Subcutaneous adipose tissue (tissue), 4 donors: ENCODE measurements around the gene SPINT1. TPM values are rescaled to one million over a fixed set of nuclear protein-coding genes. Genes with fewer than 3 reads are reported as not detected.

Experiments used
- CTCF ChIP-seq: fragments of 450-650 bp; IDR thresholded peaks from one replicate; pipeline ENCODE4 v1.5.1; 2016; ENCODE audit warnings: low read depth, mild to moderate bottlenecking, control low read depth, antibody characterized with exemption, moderate library complexity
- total RNA-seq, 4 donors: library from RNA; depleted of rRNA; stranded (reverse); fragments of >200 nt; gene quantifications; one replicate each; pipeline ENCODE4 v1.1.0, GENCODE V29; 2016

The SPINT1 gene
- total RNA-seq, 4 donors from 2014 or later = 2.3 to 13.1 (median 4.0) TPM; not detected in 1

GRCh38 chr15:40889112-40889511 lies 45.3 kb downstream of the SPINT1 start:
- no peak for TF ChIP-seq CTCF

GRCh38 chr15:40891138-40891537 lies 47.3 kb downstream of the SPINT1 start:
- TF ChIP-seq CTCF = no peak

GRCh38 chr15:40891810-40892446 lies 48.1 kb downstream of the SPINT1 start:
- no peak for TF ChIP-seq CTCF

- TF ChIP-seq CTCF = no peak
Measured at GRCh38 chr15:40892447-40893012, 48.7 kb downstream of the SPINT1 start.

GRCh38 chr15:40893019-40893670 lies 49.3 kb downstream of the SPINT1 start:
- no peak for TF ChIP-seq CTCF

- no peak for TF ChIP-seq CTCF
Measured at GRCh38 chr15:40893733-40894680, 50.2 kb downstream of the SPINT1 start, which contains the start of gene VPS18. VPS18 (plus strand) TSS chr15:40894450; CDS start chr15:40894769, 319 bp downstream.
